Measurements from ENCODE around the gene CELA1. TPM values are rescaled to one million over a fixed set of nuclear protein-coding genes. Genes with fewer than 3 reads are reported as not detected.

CELA1 gene
- polyA plus RNA-seq, 2 of the 4 experiments (the other 2 are of a cell fraction): not detected

DNA sequence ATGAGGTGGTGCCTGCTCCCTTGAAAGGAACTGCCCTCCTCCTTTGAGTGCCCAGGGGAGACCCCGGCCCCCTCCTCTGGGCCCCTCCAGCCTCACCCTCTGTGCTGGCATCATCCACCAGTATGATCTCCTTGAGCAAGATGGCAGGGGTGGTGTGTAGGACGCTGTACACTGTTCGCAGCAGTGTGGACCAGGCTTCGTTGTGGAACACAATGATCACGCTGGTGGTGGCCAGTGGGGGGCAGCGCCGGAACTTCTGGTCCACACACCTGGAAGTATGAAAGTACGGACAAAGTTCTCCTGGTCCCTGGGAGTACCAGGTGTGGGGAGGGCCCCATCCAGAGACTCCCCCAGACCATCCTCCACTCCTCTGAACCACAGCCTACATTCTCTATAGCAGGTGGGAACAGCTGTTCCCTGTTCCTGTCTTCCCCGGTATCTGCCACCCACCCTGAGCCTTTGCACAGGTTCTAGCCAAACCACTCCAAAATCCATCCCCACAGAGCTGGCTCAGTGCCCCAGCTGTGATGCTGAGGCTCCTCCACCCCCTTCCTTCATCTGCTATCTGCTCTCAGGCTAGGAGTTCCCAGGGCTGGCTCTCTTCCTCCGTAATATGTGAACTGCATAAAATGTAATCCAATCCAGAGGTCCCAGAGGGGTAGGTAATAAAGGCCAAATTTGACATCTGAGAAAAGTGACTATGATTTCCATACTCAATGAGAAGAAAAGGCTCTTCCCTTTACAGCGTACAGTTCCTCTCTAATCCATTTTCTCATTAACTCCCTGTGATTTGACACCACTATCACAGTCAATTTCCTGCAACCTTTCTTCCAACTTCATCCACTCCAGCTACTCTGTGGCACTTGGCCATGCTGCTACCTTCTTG lies 30.9 kb upstream of the CELA1 start:
- Histone ChIP-seq H3K4me1 (peaks cover 2% of the 10 kb centered on the region), H3K4me2 (no peak overlapping the region), H3K4me3 (no peak overlapping the region), H3K9me3 (no peaks in the 10 kb centered on the region), H3K27ac (no peak overlapping the region)
- CTCF ChIA-PET: interaction anchor here (0.9 to 2.4 kb wide), 5 partner anchors 9 to 44 kb away, joined by 3 to 5 read pairs (median 3); no protein-coding TSS in a partner anchor
- FAIRE-seq (no peak), ATAC-seq (0 out of 6 replicates have a peak, but pooled peaks of 1 of the 2 experiments have one; percentile 26), DNase-seq (ENCODE audit: low read depth in 1 of 2, low spot score in 1 of 2) (no peak)
- WGBS (ENCODE audit: missing lambda C conversion rate): 88% methylated on average over 10 of the region's 11 CpGs
- TF ChIP-seq FOSB (CRISPR knock-in tag; IDR thresholded peaks at IDR 0.05) (no peak), HOXB5 (CRISPR knock-in tag; IDR thresholded peaks at IDR 0.05) (no peak), ESRRA (IDR thresholded peaks at IDR 0.05; ENCODE audit: borderline replicate concordance, low read length) (no peak), ZFP36 (IDR thresholded peaks at IDR 0.05; ENCODE audit: borderline replicate concordance, partially characterized antibody) (no peak), RCOR1 (IDR thresholded peaks at IDR 0.05; ENCODE audit: low read depth, low read length) (no peak), GATA3 (IDR thresholded peaks at IDR 0.05; ENCODE audit: borderline replicate concordance) (no peak), NFE2L2 (conservative IDR thresholded peaks at IDR 0.05; ENCODE audit: low read length) (no peak), POLR2A (IDR thresholded peaks at IDR 0.05; ENCODE audit: low read length) (no peak), MAFK (IDR thresholded peaks at IDR 0.05; ENCODE audit: partially characterized antibody) (no peak), TFCP2L1 (CRISPR knock-in tag; IDR thresholded peaks at IDR 0.05) (no peak), RAD21 (conservative IDR thresholded peaks at IDR 0.05 in 1 of 2, IDR thresholded peaks at IDR 0.05 in 1 of 2) (no peak), RNF2 (IDR thresholded peaks at IDR 0.05; ENCODE audit: borderline replicate concordance, low read depth) (no peak), CBX8 (IDR thresholded peaks at IDR 0.05) (no peak), NPAS2 (CRISPR knock-in tag; IDR thresholded peaks at IDR 0.05; ENCODE audit: borderline replicate concordance) (no peak), MAZ (IDR thresholded peaks at IDR 0.05; ENCODE audit: borderline replicate concordance, low read depth, low read length) (no peak), BHLHE40 (IDR thresholded peaks at IDR 0.05; ENCODE audit: low read depth, low read length) (no peak)
- TF ChIP-seq, protein P1, sequence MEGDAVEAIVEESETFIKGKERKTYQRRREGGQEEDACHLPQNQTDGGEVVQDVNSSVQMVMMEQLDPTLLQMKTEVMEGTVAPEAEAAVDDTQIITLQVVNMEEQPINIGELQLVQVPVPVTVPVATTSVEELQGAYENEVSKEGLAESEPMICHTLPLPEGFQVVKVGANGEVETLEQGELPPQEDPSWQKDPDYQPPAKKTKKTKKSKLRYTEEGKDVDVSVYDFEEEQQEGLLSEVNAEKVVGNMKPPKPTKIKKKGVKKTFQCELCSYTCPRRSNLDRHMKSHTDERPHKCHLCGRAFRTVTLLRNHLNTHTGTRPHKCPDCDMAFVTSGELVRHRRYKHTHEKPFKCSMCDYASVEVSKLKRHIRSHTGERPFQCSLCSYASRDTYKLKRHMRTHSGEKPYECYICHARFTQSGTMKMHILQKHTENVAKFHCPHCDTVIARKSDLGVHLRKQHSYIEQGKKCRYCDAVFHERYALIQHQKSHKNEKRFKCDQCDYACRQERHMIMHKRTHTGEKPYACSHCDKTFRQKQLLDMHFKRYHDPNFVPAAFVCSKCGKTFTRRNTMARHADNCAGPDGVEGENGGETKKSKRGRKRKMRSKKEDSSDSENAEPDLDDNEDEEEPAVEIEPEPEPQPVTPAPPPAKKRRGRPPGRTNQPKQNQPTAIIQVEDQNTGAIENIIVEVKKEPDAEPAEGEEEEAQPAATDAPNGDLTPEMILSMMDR (IDR thresholded peaks at IDR 0.05): no peak
- TF ChIP-seq, protein P2, sequence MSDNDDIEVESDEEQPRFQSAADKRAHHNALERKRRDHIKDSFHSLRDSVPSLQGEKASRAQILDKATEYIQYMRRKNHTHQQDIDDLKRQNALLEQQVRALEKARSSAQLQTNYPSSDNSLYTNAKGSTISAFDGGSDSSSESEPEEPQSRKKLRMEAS (IDR thresholded peaks at IDR 0.05): no peak
- TF ChIP-seq, protein P3, sequence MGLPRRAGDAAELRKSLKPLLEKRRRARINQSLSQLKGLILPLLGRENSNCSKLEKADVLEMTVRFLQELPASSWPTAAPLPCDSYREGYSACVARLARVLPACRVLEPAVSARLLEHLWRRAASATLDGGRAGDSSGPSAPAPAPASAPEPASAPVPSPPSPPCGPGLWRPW (IDR thresholded peaks at IDR 0.05): no peak
- TF ChIP-seq, protein P4, sequence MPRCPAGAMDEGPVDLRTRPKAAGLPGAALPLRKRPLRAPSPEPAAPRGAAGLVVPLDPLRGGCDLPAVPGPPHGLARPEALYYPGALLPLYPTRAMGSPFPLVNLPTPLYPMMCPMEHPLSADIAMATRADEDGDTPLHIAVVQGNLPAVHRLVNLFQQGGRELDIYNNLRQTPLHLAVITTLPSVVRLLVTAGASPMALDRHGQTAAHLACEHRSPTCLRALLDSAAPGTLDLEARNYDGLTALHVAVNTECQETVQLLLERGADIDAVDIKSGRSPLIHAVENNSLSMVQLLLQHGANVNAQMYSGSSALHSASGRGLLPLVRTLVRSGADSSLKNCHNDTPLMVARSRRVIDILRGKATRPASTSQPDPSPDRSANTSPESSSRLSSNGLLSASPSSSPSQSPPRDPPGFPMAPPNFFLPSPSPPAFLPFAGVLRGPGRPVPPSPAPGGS (IDR thresholded peaks at IDR 0.05): no peak
- POLR2A ChIA-PET: no interaction called here

DNA sequence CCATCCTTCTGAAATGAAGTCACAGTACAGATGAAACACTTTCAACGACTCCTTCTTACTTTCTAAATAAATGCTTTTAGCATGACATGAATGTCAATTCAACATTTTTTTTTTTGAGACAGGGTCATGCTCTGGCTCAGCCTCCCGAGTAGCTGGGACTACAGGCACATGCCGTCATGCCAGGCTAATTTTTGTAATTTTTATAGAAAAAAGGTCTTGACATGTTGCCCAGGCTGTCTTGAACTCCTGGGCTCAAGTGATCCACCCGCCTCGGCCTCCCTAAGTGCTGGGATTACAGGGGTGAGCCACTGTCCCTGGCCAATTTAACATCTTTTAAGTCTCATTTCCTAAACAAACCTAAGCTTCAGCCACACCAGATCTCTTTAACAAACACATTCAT lies 28.4 kb upstream of the CELA1 start:
- ATAC-seq: no peak
- DNase-seq (ENCODE audit: low read depth in 1 of 2, low spot score in 1 of 2): no peak
- Histone ChIP-seq H3K4me3 (no peak overlapping the region), H3K4me2 (no peak overlapping the region), H3K4me1 (peaks cover 20% of the 10 kb centered on the region), H3K27ac (peak overlapping the region in 1 of 2 experiments; percentile 56; a peak in 2 of 6 replicates), H3K9me3 (no peaks in the 10 kb centered on the region)
- no peak for FAIRE-seq
- POLR2A ChIA-PET: no interaction called here
- CTCF ChIA-PET: interaction anchor here (1.1 to 1.8 kb wide), 4 partner anchors 9 to 549 kb away, joined by 3 to 4 read pairs (median 4); no protein-coding TSS in a partner anchor
- 76% methylated on average over 5 of the region's 5 CpGs for WGBS (ENCODE audit: missing lambda C conversion rate)
- TF ChIP-seq TFCP2L1 (CRISPR knock-in tag; IDR thresholded peaks at IDR 0.05) (no peak), NPAS2 (CRISPR knock-in tag; IDR thresholded peaks at IDR 0.05; ENCODE audit: borderline replicate concordance) (no peak), HOXB5 (CRISPR knock-in tag; IDR thresholded peaks at IDR 0.05) (no peak), FOSL2 (IDR thresholded peaks at IDR 0.05) (no peak), FOSL2 (CRISPR knock-in tag; IDR thresholded peaks at IDR 0.05) (no peak)

Data from A549 (cell line).